ENCODE data around the gene QARS1.
A peak's percentile ranks its signal among the peaks of the same experiment; 100 is the strongest.

QARS1 gene

DNA sequence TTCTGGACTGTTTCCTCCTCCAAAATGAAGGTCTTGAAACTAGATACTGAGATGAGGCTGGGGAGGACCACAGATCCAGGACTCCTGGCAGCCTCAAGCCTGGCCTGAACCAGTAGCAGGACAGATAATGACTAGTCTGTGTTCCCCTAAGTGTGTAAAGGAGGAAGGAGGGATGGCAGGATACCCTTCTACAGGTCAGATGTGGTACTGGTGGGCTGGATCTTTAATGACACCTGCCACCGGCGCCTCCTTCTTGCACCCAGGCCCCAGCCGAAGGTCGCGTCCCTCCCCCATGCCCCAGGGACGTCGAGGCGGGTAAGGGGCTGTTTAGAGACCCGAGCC lies 15.5 kb upstream of the QARS1 start:
- no peak for DNase-seq

DNA sequence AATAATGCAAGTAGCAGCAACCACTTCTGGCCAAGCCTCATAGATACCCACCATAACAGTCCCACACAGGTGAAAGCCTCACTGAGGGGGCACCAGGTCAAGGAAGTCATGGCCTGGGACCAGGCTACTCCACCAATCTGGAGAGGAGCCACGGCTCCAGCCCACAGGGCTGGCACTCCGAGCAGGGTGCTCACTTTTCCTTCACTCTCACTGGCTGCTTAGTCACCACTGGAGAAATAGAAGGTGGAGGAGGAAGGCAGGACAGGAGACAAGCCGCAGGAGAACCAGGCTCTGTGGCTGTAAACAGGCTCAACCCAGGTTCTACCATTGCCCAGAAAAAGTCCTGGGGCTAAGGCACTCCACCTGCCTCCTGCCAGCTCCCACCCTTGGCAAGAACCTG lies 14.9 kb upstream of the QARS1 start:
- no peak for DNase-seq

GRCh38 chr3:49119036-49119435 lies 14.5 kb upstream of the QARS1 start:
- no peak for DNase-seq

DNA sequence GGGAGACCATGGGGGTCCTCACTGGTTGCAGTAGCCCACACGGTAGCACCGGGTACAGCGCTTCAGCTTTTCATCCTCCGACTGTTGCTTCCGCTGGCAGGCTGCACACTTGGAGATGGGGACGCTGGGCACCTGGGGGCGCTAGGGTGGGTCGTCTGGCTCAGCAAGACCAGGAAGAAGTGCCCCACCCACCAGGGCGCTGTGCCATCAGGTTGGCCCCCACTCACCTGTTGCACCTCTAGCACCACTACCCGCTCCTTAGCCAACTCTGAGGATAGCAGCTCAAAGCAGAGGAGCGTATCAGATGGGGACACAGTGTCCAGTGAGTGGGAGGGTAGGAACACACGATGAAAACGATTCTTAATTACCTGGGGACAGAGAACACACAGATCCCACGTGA lies 7.7 kb upstream of the QARS1 start:
- no peak for DNase-seq

GRCh38 chr3:49111347-49111746 lies 6.8 kb upstream of the QARS1 start:
- no peak for DNase-seq

- no peak for DNase-seq
These were observed 6.2 kb upstream of the QARS1 start for GRCh38 chr3:49110780-49111179.

DNA sequence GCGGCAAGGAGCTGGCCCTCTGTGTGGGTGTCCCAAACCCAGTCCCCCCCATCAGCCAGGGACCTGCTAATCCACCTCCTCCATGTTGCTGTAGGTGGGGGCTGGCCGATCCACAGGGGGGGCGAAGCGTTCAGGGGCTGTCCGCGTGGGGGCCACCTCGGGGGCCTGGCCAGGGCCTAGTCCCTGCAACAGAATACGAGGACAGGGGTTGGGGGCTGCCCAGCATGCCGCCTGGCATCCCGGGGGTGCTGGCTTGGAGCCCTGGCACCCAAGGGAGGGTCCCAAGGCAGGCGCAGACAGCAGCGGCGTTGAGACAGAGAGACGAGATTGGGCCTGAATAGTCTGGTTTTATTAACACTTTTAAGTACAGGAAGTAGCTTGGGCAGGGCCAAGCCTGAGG lies 3.8 kb upstream of the QARS1 start:
- DNase-seq, result no peak

DNA sequence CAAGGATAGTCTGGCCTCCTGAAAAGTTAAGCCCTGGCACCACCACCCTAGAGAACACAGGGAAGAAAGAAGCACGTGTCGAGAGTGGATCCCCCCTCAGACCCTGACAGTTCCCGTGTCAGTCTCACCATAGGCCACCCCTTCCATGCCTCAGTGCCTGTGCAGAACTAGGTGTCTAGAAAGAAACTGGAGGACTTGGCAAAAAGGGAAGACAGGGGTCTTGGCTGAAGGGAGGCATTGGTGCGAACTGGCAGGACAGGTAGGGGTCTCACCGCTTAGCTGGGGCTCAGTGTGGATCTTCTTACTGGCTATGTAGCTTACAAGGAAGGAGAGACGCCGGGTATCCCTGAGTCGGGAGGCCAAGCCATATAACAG lies 518 bp downstream of the QARS1 start:
- no peak for DNase-seq

DNA sequence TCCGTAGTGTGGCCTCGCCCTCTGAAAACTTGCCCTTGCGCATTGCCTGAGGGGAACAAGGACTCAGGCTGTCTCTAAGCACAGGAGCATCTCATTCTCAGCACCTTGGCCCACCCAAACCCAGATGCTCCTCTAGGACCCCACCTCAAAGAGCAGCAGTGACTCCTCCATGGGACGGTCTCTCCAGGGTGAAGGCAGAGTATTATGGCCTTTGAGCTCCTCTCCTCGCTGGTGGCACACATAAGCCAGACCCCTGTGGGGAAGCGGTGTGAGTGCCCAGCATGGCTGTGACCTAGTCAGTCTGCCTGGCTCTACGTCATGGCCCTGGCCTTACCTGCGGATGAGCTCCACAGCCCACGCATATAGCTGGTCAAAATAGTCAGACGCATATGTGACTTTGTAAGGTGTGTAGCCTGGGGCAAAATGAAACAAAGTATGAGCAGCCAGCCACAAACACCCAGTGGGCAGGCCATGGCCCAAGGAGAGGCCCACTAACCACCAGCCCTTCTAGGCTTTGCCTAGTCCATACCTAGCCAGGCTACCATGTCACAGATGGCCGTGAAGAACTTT lies 4.4 kb downstream of the QARS1 start:
- no peak for DNase-seq

- DNase-seq, result no peak
These were observed 5.5 kb downstream of the QARS1 start for GRCh38 chr3:49098910-49099630.

- no peak for DNase-seq
These were observed 6.1 kb downstream of the QARS1 start for GRCh38 chr3:49098429-49098828.

DNA sequence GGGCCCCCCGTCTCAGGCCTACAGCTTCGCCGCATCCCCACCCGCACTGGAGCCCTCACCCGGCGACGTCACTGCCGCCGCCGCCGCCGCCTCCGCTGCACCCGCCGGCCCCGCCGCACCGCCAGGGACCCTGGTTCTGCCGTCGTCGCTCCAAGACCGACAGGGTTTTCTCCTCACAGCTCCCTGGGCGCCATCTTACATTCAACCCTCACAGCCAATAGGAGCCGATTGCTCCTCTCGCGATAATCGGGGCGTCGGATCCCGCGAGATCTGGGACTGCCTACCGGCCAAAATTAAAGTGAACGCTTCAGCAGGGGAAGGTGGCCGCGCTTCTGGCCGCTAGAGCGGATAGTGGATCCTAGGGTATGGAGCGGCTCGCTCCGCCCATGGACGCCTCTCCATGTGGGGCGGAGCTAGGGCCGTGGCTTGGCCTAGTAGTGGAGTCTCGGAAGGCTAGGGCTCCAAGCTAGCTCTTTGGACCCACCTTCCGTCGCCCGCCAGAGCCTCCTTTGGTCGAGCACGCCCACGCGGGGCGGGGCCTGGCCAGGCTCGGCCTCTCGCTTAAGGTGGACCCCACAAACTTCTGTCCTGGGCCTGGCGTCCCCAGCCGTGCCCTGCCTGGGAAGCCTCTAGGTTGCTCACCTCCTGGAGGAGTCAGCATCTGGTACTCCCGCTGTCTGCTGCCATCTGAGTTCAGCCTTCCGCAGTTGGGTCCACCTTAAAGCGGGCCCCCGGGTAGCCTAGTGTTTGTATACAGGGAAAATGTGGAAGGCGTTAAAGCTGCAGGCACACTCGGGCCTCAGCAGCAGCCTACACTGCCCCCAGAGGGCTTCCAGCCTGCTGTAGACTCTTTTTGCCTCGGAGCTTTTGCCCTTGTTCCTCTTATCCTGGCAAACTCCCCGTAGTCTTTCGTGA lies 10.4 kb downstream of the QARS1 start, which contains the start of gene QRICH1:
Gene QRICH1, minus strand, starts transcription at position 219 of the 915 bp plus-strand sequence. CDS start 17,054 bp downstream, outside the sequence.
- peak; percentile 94 for DNase-seq

DNA sequence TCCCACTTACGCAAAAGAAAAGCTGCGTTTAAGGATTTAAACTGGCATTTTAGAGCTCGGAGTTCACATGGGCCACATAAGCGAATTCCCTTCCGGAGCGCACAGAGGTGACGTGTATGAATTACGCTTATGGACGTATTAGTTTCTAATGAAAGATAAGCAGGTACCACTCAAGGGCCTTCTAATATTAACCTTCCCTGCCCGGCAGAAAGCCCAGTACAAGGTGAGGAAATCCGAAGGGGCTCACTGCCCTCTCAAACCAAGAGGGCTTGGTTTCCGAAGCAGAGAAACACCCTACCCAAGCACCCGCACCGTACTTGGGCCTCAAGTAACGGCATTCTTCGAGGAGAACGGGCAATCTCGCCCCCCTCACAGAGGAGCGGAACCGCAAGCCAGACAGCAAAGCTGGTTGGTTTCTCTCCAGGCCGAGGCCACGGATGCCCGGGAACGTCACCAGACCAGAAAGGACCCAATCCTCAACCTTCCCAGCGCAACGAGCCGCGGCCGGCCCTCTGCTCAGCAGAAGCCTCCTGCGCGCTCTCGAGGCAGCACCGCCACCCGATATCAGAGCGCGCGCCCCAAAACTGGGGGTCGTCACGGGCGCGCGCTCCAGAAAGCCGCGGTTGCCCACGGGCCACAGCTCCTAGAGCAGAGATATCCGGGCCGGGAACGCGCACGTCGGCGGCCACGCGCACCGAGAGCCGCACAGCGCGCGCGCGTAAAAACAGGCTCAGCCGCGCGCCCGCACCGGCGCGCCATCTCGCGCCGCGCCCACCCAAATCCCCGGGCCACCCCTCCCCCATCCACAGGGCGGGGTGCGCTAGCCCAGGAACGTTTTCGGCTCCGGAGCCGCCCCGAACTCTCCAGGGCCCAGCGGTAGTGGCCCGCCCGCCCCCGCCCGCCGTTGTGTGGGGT lies 11.4 kb downstream of the QARS1 start:
- peak; percentile 67 for DNase-seq

DNA sequence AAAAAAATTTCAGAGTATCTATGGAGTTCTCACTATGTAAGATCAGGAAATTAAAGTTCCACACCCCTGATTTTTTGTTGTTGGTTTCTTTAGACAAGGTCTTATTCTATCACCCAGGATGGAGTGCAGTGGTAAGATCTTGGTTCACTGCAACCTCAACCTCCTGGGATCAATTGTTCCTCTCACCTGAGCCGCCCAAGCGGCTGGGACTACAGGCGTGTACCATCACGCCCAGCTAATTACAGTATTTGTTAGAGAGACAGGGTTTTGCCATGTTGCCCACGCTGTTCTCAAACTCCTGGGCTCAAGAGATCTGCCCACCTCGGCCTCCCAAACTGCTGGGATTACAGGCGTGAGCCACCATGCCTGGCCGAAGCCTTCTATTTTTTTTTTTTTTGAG lies 23.1 kb downstream of the QARS1 start:
- no peak for DNase-seq

- DNase-seq, result no peak
These were observed 25.3 kb downstream of the QARS1 start for GRCh38 chr3:49079270-49079669.

DNA sequence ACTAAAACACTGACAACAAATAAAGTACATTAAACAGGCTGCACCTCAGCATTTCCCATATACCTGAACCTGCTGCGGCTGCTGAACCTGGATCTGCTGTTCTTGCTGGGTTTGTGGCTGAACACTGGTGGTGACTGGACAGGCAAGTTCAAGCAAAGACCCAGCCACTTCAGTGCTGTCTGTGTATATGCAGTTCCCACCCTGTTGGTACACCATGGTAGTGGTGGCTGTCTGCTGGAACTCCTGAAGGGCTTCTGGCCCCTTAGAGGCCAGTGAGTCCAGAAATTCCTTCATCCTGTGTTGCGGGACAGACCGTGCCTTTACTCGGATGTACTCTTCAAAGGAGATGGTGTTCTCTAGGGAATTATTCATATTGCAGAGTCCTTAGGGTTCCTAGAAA lies 27.9 kb downstream of the QARS1 start:
- DNase-seq, result no peak

GRCh38 chr3:49076116-49076515 lies 28.4 kb downstream of the QARS1 start:
- DNase-seq, result no peak

DNA sequence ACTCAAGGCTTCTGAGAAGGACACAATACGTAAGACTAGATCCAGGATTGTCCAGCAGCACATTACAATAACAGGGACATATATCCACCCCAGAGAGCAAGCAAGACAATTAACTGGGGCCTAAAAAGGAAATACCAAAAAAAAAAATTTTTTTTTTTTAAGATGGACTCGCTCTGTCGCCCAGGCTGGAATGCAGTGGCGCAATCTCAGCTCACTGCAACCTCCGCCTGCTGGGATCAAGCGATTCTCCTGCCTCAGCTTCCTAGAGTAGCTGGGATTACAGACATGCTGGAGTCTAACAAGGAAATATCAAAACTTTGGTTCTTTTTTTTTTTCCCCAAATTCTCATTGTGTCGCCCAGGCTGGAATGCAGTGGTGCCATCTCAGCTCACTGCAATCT lies 46.5 kb downstream of the QARS1 start:
- no peak for DNase-seq

GRCh38 chr3:49057268-49057667 lies 47.3 kb downstream of the QARS1 start:
- DNase-seq, result no peak

GRCh38 chr3:49054344-49054862 lies 50.2 kb downstream of the QARS1 start:
- DNase-seq, result no peak

GRCh38 chr3:49053543-49053942 lies 51.0 kb downstream of the QARS1 start:
- no peak for DNase-seq
